Central memory CD8-positive, alpha-beta T cell (primary cell): ENCODE measurements around the gene TMEM18.

Experiments used
- ATAC-seq: fragments of 150-1000 bp; cut with Tn5 transposase; replicated peaks from 2 replicates; pipeline ENCODE4 v1.10.0; 2022; ENCODE audit warnings: mild to moderate bottlenecking, moderate FRiP score, moderate number of reproducible peaks; ENCODE audit not compliant: poor library complexity, severe bottlenecking; ENCODE audit errors: extremely low read depth
- DNase-seq, 2 donors: peaks; one replicate each; pipeline ENCODE4 v3.0.0; 2021; ENCODE audit warnings: low spot score in 2 of 2
- H3K27ac Mint-ChIP-seq: one replicate; pipeline ENCODE4 v1.8.0; 2022; ENCODE audit warnings: low read depth, mild to moderate bottlenecking, moderate library complexity, mixed read lengths
- H3K27me3 Mint-ChIP-seq: one replicate; pipeline ENCODE4 v1.8.0; 2022; ENCODE audit warnings: mixed read lengths
- H3K36me3 Mint-ChIP-seq: one replicate; pipeline ENCODE4 v1.8.0; 2022; ENCODE audit warnings: mild to moderate bottlenecking, moderate library complexity, mixed read lengths; ENCODE audit not compliant: insufficient read depth
- H3K4me1 Mint-ChIP-seq: one replicate; pipeline ENCODE4 v1.8.0; 2022; ENCODE audit warnings: mixed read lengths
- H3K4me3 Mint-ChIP-seq: one replicate; pipeline ENCODE4 v1.8.0; 2022; ENCODE audit warnings: mild to moderate bottlenecking, moderate library complexity, mixed read lengths
- H3K9me3 Mint-ChIP-seq: one replicate; pipeline ENCODE4 v1.8.0; 2022; ENCODE audit warnings: mixed read lengths

TMEM18 gene

DNA sequence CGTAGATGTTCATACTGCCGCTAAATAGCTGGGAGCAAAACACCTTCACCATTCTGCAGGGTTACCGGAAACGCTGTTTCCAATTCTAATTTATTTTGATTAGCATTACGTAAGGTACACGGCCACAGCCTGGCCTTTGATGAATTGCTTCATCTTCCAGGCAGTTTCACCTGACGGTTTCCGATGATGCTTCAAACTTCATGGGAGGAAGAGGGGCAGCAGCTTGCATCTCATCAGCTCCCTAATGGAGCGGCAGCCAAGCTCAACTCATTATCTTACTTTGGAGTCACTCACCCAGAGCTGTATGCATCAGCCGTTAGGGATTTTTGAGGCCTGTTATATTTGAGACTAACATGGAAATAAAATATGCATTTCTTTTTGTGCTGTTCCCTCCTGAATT is 54.8 kb downstream of the TMEM18 start:
- no peaks in the 10 kb centered on the region for H3K4me1 Mint-ChIP-seq
- no peak overlapping the region for H3K27ac Mint-ChIP-seq

DNA sequence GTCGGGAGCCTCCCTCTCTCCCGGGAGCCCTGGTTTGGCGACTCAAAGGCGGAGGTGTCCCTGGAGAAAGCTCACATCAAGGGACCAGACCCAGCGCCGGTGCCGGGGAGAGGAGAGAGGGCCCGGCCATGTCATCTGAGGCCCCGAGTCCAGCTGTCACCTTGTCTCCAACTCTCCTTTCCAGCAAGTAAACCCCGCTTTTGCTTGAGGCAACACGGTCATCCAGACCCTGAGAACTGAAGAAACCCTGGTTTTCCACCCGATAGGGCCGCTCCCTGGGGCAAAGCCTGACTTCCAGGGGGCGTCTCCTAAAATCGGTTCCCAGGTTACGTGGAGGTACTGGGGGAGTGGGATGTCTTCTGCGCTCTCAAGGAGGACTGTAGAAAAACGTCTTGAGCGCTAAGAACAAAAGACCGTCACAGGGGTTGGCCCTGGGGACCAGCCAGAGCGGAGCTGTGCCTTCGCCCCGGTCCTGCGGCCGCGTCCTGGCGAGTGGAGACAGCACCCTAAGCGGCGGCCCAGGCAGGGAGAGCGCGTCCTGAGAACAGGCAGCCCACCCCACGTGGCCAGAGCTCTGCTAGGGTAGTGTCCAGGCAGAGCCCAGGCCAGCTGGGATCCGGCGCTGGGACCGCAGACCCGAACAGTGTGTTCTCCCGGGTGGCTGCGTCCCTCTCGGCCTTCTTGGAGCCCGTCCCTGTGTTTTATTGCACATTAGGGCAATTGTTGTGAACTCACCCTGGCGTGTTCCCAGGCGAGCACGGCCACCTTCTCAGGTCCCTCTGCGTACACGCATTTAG is 55.7 kb downstream of the TMEM18 start:
- Mint-ChIP-seq H3K27ac (no peak overlapping the region), H3K4me3 (no peak overlapping the region), H3K36me3 (no peaks in the 10 kb centered on the region), H3K4me1 (no peaks in the 10 kb centered on the region), H3K9me3 (no peaks in the 10 kb centered on the region), H3K27me3 (peaks cover 43% of the 10 kb centered on the region)
- no peak for ATAC-seq
- DNase-seq, result no peak

More for the DNA sequence above, 54.8 kb downstream of the TMEM18 start:
- ATAC-seq (no peak), DNase-seq (no peak)
- Mint-ChIP-seq H3K27me3 (peaks cover 43% of the 10 kb centered on the region), H3K36me3 (no peaks in the 10 kb centered on the region), H3K4me3 (no peak overlapping the region), H3K9me3 (no peaks in the 10 kb centered on the region)

GRCh38 chr2:620471-621302 is 56.5 kb downstream of the TMEM18 start:
- no peaks in the 10 kb centered on the region for H3K9me3 Mint-ChIP-seq
- no peak for DNase-seq
- no peak for ATAC-seq
- H3K27me3 Mint-ChIP-seq, result peaks cover 45% of the 10 kb centered on the region
- no peaks in the 10 kb centered on the region for H3K4me1 Mint-ChIP-seq
- no peaks in the 10 kb centered on the region for H3K36me3 Mint-ChIP-seq
- H3K27ac Mint-ChIP-seq, result no peak overlapping the region
- H3K4me3 Mint-ChIP-seq, result no peak overlapping the region

DNA sequence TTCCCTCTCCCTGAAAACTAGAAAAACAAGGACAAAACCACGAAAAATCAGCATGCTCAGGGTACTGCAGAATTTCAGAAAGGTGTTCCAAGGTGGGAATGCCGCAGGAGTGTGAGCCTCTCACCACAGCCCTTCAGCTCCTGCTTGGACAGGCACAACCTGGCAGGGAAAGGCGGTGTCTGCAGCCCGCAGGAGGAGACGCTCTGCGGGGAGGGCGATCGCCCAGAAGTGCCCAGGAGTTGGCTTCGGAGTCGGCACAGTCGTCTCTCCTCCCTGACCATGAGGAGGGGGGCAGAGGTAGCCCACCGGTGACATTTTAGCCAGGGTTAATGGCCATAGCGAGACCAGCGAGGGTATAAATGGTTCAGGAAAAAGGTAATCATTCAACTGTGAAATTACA is 57.2 kb downstream of the TMEM18 start:
- no peaks in the 10 kb centered on the region for H3K36me3 Mint-ChIP-seq
- no peak overlapping the region for H3K4me3 Mint-ChIP-seq
- peaks cover 45% of the 10 kb centered on the region for H3K27me3 Mint-ChIP-seq
- DNase-seq, result no peak
- H3K4me1 Mint-ChIP-seq, result no peaks in the 10 kb centered on the region
- H3K27ac Mint-ChIP-seq, result no peak overlapping the region
- H3K9me3 Mint-ChIP-seq, result no peaks in the 10 kb centered on the region
- no peak for ATAC-seq

GRCh38 chr2:618422-618990 is 58.7 kb downstream of the TMEM18 start:
- H3K27ac Mint-ChIP-seq, result no peak overlapping the region
- H3K27me3 Mint-ChIP-seq, result peaks cover 42% of the 10 kb centered on the region
- DNase-seq (no peak), ATAC-seq (no peak)
- H3K36me3 Mint-ChIP-seq, result no peaks in the 10 kb centered on the region
- no peak overlapping the region for H3K4me3 Mint-ChIP-seq
- no peaks in the 10 kb centered on the region for H3K9me3 Mint-ChIP-seq
- H3K4me1 Mint-ChIP-seq, result no peaks in the 10 kb centered on the region

DNA sequence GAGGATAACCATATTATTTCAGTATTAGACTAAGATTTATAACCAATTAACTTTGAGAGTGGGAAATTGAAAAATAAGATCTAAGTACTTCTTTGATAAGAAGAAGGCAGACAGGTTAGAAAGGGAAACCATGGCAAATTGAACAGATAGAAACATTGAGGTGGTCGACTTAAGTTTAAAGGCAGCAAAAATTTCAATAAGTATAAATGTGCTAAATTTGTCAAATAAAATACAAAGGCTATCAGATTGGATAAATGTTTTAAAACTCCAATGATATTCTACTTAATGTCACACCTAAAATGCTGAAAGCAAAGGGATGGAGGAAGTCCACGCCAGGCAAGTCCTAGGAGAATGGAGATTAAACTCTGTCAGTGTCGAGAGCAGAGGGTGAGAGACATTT is 59.2 kb downstream of the TMEM18 start:
- no peak for DNase-seq
- Mint-ChIP-seq H3K4me1 (no peaks in the 10 kb centered on the region), H3K36me3 (no peaks in the 10 kb centered on the region), H3K4me3 (no peak overlapping the region), H3K27me3 (peaks cover 42% of the 10 kb centered on the region), H3K27ac (no peak overlapping the region), H3K9me3 (no peaks in the 10 kb centered on the region)
- ATAC-seq, result no peak
